A549 (cell line): ENCODE results near the gene CARD11. TPM values are rescaled to one million over a fixed set of nuclear protein-coding genes. Genes with fewer than 3 reads are reported as not detected.

Experiments used
- ATAC-seq, 2 experiments: fragments of 200-7000 bp in 1 of 2; fragments of >200 bp in 1 of 2; cut with Nextera tagmentation in 1 of 2; cut with Tn5 transposase in 1 of 2; 3 replicates each; pipeline versions ENCODE4 v1.8.0 to v1.9.1; 2018 to 2020; ENCODE audit warnings: mild to moderate bottlenecking in 1 of 2, moderate library complexity in 1 of 2
- CTCF ChIA-PET: fragments of 300-600 bp; sonication (Branson Sonifier 250); formaldehyde crosslinking; extraction: SDS; loops from one replicate; lab custom pipeline; 2021; ENCODE audit warnings: antibody characterized with exemption, inconsistent platforms; lab: Yijun Ruan, JAX
- POLR2A ChIA-PET: fragments of 350-600 bp; formaldehyde crosslinking; extraction: SDS; loops from one replicate; lab custom pipeline; 2021; ENCODE audit warnings: antibody characterized with exemption, inconsistent platforms; lab: Yijun Ruan, JAX
- DNase-seq, 2 experiments: peaks; one replicate each; pipeline versions ENCODE4 v3.0.0 to v3.0.0-alpha.2; 2011 to 2016; ENCODE audit warnings: low read depth in 1 of 2, low spot score in 1 of 2
- FAIRE-seq: peaks from 2 replicates; lab custom pipeline; 2011; peaks lifted over from hg19 to GRCh38; lab: Jason Lieb, UNC
- H3K27ac ChIP-seq, 2 experiments: fragments of >200 bp; sonication (Bioruptor Twin); formaldehyde crosslinking; 3 replicates each; pipeline ENCODE4 v1.5.1; 2016 to 2017
- H3K4me1 ChIP-seq: fragments of >200 bp; sonication (Bioruptor Twin); formaldehyde crosslinking; 3 replicates; pipeline ENCODE4 v1.6.1; 2016
- H3K4me2 ChIP-seq: fragments of >200 bp; sonication (Bioruptor Twin); formaldehyde crosslinking; 3 replicates; pipeline ENCODE4 v1.6.1; 2016
- H3K4me3 ChIP-seq: fragments of >200 bp; sonication (Bioruptor Twin); formaldehyde crosslinking; 3 replicates; pipeline ENCODE4 v1.5.1; 2016
- H3K9me3 ChIP-seq: fragments of >200 bp; sonication (Bioruptor Twin); formaldehyde crosslinking; 3 replicates; pipeline ENCODE4 v1.6.1; 2016
- CEBPB ChIP-seq, 2 experiments: fragments of >200 bp in 1 of 2; sonication (Bioruptor Twin) in 1 of 2; formaldehyde crosslinking in 1 of 2; IDR thresholded peaks; 2 replicates each; pipeline ENCODE4 v1.6.1; 2012 to 2016
- CTCF ChIP-seq: fragments of >200 bp; sonication (Bioruptor Twin); formaldehyde crosslinking; IDR thresholded peaks from 3 replicates; pipeline ENCODE4 v1.5.1; 2016
- E2F6 ChIP-seq: IDR thresholded peaks from 2 replicates; pipeline ENCODE4 v1.6.1; 2012; ENCODE audit warnings: low read depth, borderline replicate concordance
- FOSB ChIP-seq: fragments of 250-450 bp; sonication (Bioruptor Pico); IDR thresholded peaks from 2 replicates; pipeline ENCODE4 v1.5.0; 2020; ENCODE audit warnings: mild to moderate bottlenecking, moderate library complexity
- GATA3 ChIP-seq: IDR thresholded peaks from 2 replicates; pipeline ENCODE4 v1.6.1; 2012; ENCODE audit warnings: borderline replicate concordance
- HMGXB4 ChIP-seq: fragments of 250-450 bp; sonication (Bioruptor Pico); IDR thresholded peaks from 2 replicates; pipeline ENCODE4 v1.5.0; 2021; ENCODE audit warnings: mild to moderate bottlenecking, moderate library complexity, borderline replicate concordance
- HOXB13 ChIP-seq: fragments of 250-450 bp; sonication (Bioruptor Pico); IDR thresholded peaks from 2 replicates; pipeline ENCODE4 v1.5.0; 2020; ENCODE audit warnings: low read depth, mild to moderate bottlenecking, moderate library complexity
- JUN ChIP-seq, 2 experiments: fragments of >200 bp; sonication (Bioruptor Twin); formaldehyde crosslinking; IDR thresholded peaks; 2 replicates in 1 of 2; 3 replicates in 1 of 2; pipeline ENCODE4 v1.6.1; 2016 to 2017
- KDM1A ChIP-seq: fragments of 200-600 bp; sonication (generic); IDR thresholded peaks from 2 replicates; pipeline ENCODE4 v1.6.1; 2016; ENCODE audit warnings: low read depth, mild to moderate bottlenecking
- KDM5A ChIP-seq: fragments of 200-600 bp; sonication (generic); IDR thresholded peaks from 2 replicates; pipeline ENCODE4 v1.6.1; 2016; ENCODE audit warnings: antibody characterized with exemption, mild to moderate bottlenecking
- MAZ ChIP-seq: fragments of 150-350 bp; IDR thresholded peaks from 2 replicates; pipeline ENCODE4 v1.6.1; 2014; ENCODE audit warnings: antibody characterized with exemption, low read depth, low read length, borderline replicate concordance
- NPAS2 ChIP-seq: fragments of 250-450 bp; sonication (Bioruptor Pico); IDR thresholded peaks from 2 replicates; pipeline ENCODE4 v1.8.0; 2022; ENCODE audit warnings: mild to moderate bottlenecking, moderate library complexity, borderline replicate concordance
- RAD21 ChIP-seq, 2 experiments: fragments of >200 bp in 1 of 2; sonication (Bioruptor Twin) in 1 of 2; formaldehyde crosslinking in 1 of 2; IDR thresholded peaks in 1 of 2; conservative IDR thresholded peaks in 1 of 2; 2 replicates in 1 of 2; 3 replicates in 1 of 2; pipeline ENCODE4 v1.6.1; 2012 to 2018; ENCODE audit warnings: inconsistent platforms in 1 of 2
- RNF2 ChIP-seq: fragments of 200-600 bp; sonication (generic); IDR thresholded peaks from 2 replicates; pipeline ENCODE4 v1.6.1; 2016; ENCODE audit warnings: low read depth, mild to moderate bottlenecking, antibody characterized with exemption, moderate library complexity, borderline replicate concordance
- ZNF302 ChIP-seq: fragments of 250-450 bp; sonication (Bioruptor Pico); IDR thresholded peaks from 2 replicates; pipeline ENCODE4 v1.9.0; 2021; ENCODE audit warnings: inconsistent platforms, mild to moderate bottlenecking, moderate library complexity
- WGBS: methylation state at CpG from one replicate; pipeline ENCODE4 v1.1.6; 2017; ENCODE audit errors: missing lambda C conversion rate; 5-methylcytosine and 5-hydroxymethylcytosine counted together
- polyA plus RNA-seq, 4 experiments: library from polyadenylated mRNA; depleted of rRNA in 3 of 4; stranded (reverse); fragments of >200 nt; fragmentation: RNase III in 1 of 4; extraction: RNeasy Plus Mini Kit Qiagen cat#74134 plus additional on column Dnase treatment in 1 of 4; gene quantifications; 2 replicates in 3 of 4; 3 replicates in 1 of 4; pipeline ENCODE4 v1.2.3, GENCODE V29; 2011 to 2017
- TF ChIP-seq, protein P1 (sequence below): fragments of 150-350 bp; IDR thresholded peaks from 2 replicates; pipeline ENCODE4 v1.6.1; 2014; ENCODE audit warnings: low read depth, mild to moderate bottlenecking, low read length
- TF ChIP-seq, protein P2 (sequence below): fragments of >200 bp; sonication (Bioruptor Twin); formaldehyde crosslinking; IDR thresholded peaks from 3 replicates; pipeline ENCODE4 v1.6.1; 2016
- TF ChIP-seq, protein P3 (sequence below): IDR thresholded peaks from 2 replicates; pipeline ENCODE4 v1.6.1; 2012
- TF ChIP-seq, protein P4 (sequence below): fragments of 450-650 bp; IDR thresholded peaks from 2 replicates; pipeline ENCODE4 v1.6.1; 2014; ENCODE audit warnings: antibody characterized with exemption

The CARD11 gene
- polyA plus RNA-seq, 2 of the 4 experiments (the other 2 are of a cell fraction): 0.48 to 1.1 TPM

DNA sequence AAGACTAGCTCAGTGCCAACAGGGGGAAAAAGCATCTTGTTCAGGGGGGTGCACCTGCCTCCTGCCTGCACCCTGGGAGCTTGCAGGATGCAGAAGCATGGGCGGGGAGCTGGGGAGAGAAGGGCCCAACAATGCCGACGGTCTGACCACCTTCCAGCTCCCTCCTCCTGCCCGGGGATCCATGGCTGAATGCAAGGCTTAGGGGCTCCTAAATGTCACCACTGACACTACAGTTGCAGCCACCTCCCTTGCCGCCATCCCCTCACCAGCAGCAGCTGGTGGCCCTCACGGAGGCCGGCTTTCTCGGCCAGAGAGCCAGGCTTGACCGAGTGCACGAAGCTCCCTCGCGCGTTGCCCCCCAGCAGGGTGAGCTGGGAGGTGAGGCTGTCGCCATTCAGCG, 120.8 kb downstream of the CARD11 start:
- 71% methylated on average over 11 of the region's 15 CpGs for WGBS
- no peaks in the 10 kb centered on the region for H3K9me3 ChIP-seq
- TF ChIP-seq HMGXB4 (CRISPR knock-in tag): no peak
- no peak for TF ChIP-seq RNF2
- no peak for TF ChIP-seq NPAS2 (CRISPR knock-in tag)
- TF ChIP-seq KDM5A: no peak
- TF ChIP-seq MAZ: no peak
- TF ChIP-seq, protein P1, sequence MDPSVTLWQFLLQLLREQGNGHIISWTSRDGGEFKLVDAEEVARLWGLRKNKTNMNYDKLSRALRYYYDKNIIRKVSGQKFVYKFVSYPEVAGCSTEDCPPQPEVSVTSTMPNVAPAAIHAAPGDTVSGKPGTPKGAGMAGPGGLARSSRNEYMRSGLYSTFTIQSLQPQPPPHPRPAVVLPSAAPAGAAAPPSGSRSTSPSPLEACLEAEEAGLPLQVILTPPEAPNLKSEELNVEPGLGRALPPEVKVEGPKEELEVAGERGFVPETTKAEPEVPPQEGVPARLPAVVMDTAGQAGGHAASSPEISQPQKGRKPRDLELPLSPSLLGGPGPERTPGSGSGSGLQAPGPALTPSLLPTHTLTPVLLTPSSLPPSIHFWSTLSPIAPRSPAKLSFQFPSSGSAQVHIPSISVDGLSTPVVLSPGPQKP: no peak
- no peak for TF ChIP-seq HOXB13 (CRISPR knock-in tag)
- TF ChIP-seq CEBPB (IDR thresholded peaks at IDR 0.05): no peak
- no peak for TF ChIP-seq CTCF
- no peak for TF ChIP-seq FOSB
- no peak for TF ChIP-seq GATA3
- TF ChIP-seq E2F6: no peak
- TF ChIP-seq JUN (IDR thresholded peaks at IDR 0.05): no peak
- TF ChIP-seq, protein P2, sequence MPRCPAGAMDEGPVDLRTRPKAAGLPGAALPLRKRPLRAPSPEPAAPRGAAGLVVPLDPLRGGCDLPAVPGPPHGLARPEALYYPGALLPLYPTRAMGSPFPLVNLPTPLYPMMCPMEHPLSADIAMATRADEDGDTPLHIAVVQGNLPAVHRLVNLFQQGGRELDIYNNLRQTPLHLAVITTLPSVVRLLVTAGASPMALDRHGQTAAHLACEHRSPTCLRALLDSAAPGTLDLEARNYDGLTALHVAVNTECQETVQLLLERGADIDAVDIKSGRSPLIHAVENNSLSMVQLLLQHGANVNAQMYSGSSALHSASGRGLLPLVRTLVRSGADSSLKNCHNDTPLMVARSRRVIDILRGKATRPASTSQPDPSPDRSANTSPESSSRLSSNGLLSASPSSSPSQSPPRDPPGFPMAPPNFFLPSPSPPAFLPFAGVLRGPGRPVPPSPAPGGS: no peak
- TF ChIP-seq KDM1A: no peak
- no peak for TF ChIP-seq ZNF302 (CRISPR knock-in tag)
- no peak for TF ChIP-seq RAD21 (conservative IDR thresholded peaks at IDR 0.05 in 1 of 2, IDR thresholded peaks at IDR 0.05 in 1 of 2)
- TF ChIP-seq, protein P3, sequence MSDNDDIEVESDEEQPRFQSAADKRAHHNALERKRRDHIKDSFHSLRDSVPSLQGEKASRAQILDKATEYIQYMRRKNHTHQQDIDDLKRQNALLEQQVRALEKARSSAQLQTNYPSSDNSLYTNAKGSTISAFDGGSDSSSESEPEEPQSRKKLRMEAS: no peak
- POLR2A ChIA-PET: no interaction called here
- CTCF ChIA-PET: interaction anchor here (0.5 to 2.8 kb wide), 3 partner anchors 12 to 367 kb away, joined by 3 to 14 read pairs (median 3); no protein-coding TSS in a partner anchor
- ATAC-seq (no peak), DNase-seq (no peak), FAIRE-seq (no peak)
- no peaks in the 10 kb centered on the region for H3K4me1 ChIP-seq
- no peak overlapping the region for H3K27ac ChIP-seq
- H3K4me3 ChIP-seq: no peak overlapping the region
- H3K4me2 ChIP-seq: no peak overlapping the region

GRCh38 chr7:2922348-2922691, 121.3 kb downstream of the CARD11 start:
- TF ChIP-seq, protein P4, sequence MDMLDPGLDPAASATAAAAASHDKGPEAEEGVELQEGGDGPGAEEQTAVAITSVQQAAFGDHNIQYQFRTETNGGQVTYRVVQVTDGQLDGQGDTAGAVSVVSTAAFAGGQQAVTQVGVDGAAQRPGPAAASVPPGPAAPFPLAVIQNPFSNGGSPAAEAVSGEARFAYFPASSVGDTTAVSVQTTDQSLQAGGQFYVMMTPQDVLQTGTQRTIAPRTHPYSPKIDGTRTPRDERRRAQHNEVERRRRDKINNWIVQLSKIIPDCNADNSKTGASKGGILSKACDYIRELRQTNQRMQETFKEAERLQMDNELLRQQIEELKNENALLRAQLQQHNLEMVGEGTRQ: no peak
- WGBS: 37% methylated on average over 10 of the region's 19 CpGs
- ATAC-seq (no peak), FAIRE-seq (no peak), DNase-seq (no peak)
- no peaks in the 10 kb centered on the region for H3K4me1 ChIP-seq
- H3K4me2 ChIP-seq: no peak overlapping the region
- no peak overlapping the region for H3K4me3 ChIP-seq
- ChIA-PET POLR2A (no interaction called here), CTCF (interaction anchor here (0.9 to 2.8 kb wide), 7 partner anchors 10 to 142 kb away, joined by 3 to 14 read pairs (median 3); no protein-coding TSS in a partner anchor)
- no peak overlapping the region for H3K27ac ChIP-seq
- no peaks in the 10 kb centered on the region for H3K9me3 ChIP-seq
